Colonic mucosa (tissue), 4 donors: ENCODE measurements around the gene ETV6. TPM values are rescaled to one million over a fixed set of nuclear protein-coding genes. Genes with fewer than 3 reads are reported as not detected.

Experiments used
- DNase-seq: peaks from one replicate; pipeline ENCODE4 v3.0.0-alpha.2; 2020
- H3K27ac ChIP-seq: fragments of 200-600 bp; one replicate; pipeline ENCODE4 v1.8.0; 2021
- H3K27me3 ChIP-seq: fragments of 200-600 bp; one replicate; pipeline ENCODE4 v1.8.0; 2021
- H3K36me3 ChIP-seq: fragments of 200-600 bp; one replicate; pipeline ENCODE4 v1.8.0; 2021
- H3K4me1 ChIP-seq: fragments of 200-600 bp; one replicate; pipeline ENCODE4 v1.8.0; 2021; ENCODE audit warnings: mild to moderate bottlenecking
- H3K4me3 ChIP-seq: fragments of 200-600 bp; one replicate; pipeline ENCODE4 v1.8.0; 2021
- H3K9ac ChIP-seq, 2 donors: one replicate each; pipeline ENCODE4 v1.7.0; 2013; ENCODE audit warnings: control low read depth in 2 of 2, low read depth in 2 of 2, low read length in 2 of 2
- H3K9me3 ChIP-seq: fragments of 200-600 bp; one replicate; pipeline ENCODE4 v1.8.0; 2021
- intact Hi-C: fragments of 100-400 bp; cut with DNase I; formaldehyde crosslinking; loops from one replicate; pipeline ENCODE4 v1.14.1; 2022
- total RNA-seq, 2 donors: library from RNA; stranded (reverse); fragmentation: NEBNext Ultra II Directional in 1 of 2; extraction: Animal tissue kit (Norgen Biotek cat#: 25700) in 1 of 2; gene quantifications; one replicate each; pipeline ENCODE4 v1.2.1, GENCODE V29; 2021
- TF ChIP-seq, protein P1 (sequence below): fragments of 200-600 bp; IDR thresholded peaks from one replicate; pipeline ENCODE4 v1.8.0; 2022; ENCODE audit warnings: antibody characterized with exemption, mild to moderate bottlenecking
- donor health status: healthy.
- donor health status: DM: no; HTN: no; CAD: no.
- donor health status: DM: no; HTN: no; CAD: no.

The ETV6 gene
- total RNA-seq, 2 donors from 2014 or later, result 49.2 to 73.1 TPM

DNA sequence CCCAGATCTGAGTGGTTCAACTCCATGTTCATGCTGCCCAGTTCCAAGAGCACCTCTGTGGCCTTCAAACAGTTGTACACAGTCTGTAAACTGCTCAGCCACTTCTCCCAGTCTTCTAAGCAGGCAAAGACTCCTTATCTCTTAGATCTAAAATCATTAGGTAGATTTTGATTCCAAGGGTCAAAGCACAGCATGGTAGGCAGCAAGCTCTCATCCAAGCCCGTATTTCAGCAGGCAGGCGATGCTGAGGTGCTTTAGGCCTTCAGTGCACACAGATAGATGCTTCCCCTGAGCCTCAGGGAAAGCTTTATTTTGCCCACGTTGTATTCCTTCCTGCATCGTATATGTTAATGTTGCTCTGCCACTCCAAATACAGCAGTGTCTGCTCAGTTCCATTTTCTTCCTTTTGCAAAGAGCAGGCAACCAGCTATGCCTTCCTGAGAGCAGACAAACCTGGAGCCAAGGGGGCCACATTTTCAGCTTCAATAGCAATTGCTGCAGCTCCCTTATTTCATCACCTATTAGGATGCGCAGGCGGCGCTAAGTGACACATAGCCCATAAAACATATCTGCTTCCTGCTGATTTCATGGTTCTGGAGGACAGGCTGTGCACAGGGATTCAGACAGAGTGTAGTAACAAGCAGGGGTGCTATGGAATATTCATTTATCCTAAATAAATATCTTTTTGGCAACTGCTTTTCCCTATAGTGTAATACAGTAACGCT is 67.5 kb downstream of the ETV6 start:
- no peak overlapping the region for H3K4me3 ChIP-seq
- peaks cover 7% of the 10 kb centered on the region for H3K4me1 ChIP-seq
- TF ChIP-seq, protein P1, sequence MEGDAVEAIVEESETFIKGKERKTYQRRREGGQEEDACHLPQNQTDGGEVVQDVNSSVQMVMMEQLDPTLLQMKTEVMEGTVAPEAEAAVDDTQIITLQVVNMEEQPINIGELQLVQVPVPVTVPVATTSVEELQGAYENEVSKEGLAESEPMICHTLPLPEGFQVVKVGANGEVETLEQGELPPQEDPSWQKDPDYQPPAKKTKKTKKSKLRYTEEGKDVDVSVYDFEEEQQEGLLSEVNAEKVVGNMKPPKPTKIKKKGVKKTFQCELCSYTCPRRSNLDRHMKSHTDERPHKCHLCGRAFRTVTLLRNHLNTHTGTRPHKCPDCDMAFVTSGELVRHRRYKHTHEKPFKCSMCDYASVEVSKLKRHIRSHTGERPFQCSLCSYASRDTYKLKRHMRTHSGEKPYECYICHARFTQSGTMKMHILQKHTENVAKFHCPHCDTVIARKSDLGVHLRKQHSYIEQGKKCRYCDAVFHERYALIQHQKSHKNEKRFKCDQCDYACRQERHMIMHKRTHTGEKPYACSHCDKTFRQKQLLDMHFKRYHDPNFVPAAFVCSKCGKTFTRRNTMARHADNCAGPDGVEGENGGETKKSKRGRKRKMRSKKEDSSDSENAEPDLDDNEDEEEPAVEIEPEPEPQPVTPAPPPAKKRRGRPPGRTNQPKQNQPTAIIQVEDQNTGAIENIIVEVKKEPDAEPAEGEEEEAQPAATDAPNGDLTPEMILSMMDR, result no peak
- intact Hi-C loops, result no loop called here
- peak overlapping the region in 1 of 2 donors; percentile 30 for H3K9ac ChIP-seq
- DNase-seq, result no peak
- H3K9me3 ChIP-seq, result no peaks in the 10 kb centered on the region
- H3K27ac ChIP-seq, result peak overlapping the region; percentile 2
- no peaks in the 10 kb centered on the region for H3K36me3 ChIP-seq
- H3K27me3 ChIP-seq, result no peaks in the 10 kb centered on the region

DNA sequence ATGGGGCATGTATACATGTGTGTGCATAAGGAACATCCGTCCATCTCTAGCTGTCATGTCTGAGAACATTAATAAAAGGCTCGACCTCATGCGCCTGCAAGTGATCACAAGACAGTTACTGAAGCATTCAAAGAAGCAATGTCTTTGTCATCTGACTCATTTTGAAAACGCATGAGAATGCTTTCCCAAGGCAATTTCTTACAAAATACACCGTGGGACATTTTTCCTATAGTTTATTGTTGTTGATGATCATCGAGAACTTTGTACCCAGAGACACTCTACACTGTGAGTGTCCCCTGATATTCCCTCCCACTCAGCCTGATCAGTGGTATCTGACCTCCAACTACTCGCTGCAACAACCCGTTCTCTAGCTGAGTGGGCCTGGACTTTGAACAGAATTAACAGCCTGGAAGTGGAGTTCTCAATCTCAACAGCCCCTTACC is 68.1 kb downstream of the ETV6 start:
- TF ChIP-seq, protein P1, result no peak

DNA sequence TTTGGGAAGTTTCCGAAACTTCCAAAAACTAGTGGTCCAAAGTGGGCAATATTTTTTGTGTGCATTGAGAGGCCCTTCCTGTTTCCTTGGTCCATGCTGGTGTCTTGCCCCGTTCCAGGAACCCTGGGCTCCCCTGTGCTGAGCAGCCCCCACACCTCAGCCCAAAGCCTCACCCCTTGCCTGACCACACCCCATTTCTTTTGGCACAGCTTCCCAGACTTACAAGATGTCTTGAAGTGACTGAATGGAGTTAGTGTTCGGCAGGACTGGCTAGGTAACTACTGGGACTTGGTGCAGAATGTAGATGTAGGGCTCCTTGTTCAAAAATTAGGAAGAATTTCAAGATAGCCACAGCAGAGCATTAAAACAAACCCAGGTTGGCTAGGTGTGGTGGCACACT is 68.6 kb downstream of the ETV6 start:
- intact Hi-C loops, result no loop called here
- H3K4me1 ChIP-seq, result peaks cover 7% of the 10 kb centered on the region
- TF ChIP-seq, protein P1, result no peak

More for the DNA sequence above, 68.1 kb downstream of the ETV6 start:
- H3K4me3 ChIP-seq, result no peak overlapping the region
- DNase-seq, result no peak
- H3K27me3 ChIP-seq, result no peaks in the 10 kb centered on the region
- peaks cover 7% of the 10 kb centered on the region for H3K4me1 ChIP-seq
- H3K9ac ChIP-seq, result no peak overlapping the region
- no peaks in the 10 kb centered on the region for H3K9me3 ChIP-seq
- H3K27ac ChIP-seq, result peak overlapping the region; percentile 2
- intact Hi-C loops, result no loop called here
- no peaks in the 10 kb centered on the region for H3K36me3 ChIP-seq

DNA sequence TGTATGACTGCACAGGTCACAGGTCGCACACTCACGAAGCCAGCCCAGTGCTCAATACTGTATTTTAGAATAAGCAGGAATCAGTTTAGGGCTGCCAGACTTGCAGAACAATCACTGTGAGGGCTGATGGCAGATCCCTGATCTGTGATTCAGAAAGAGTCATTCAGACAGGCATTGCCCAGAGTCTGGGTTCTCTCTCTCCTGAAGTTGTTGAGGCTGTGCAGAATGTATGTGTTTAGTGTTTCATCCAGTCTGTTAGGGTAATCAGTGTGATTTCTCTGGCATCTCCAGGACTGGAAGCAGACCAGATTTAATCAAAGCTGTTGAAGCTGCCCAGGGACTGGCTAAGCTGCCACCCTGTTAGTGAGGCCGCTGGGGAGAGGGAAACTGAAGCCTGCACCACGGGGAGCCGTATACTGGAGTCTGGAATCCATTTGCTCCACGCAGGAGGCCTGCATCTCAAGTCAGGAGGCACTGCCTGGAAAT is 69.3 kb downstream of the ETV6 start:
- H3K9ac ChIP-seq, result no peak overlapping the region
- peaks cover 7% of the 10 kb centered on the region for H3K4me1 ChIP-seq
- H3K27me3 ChIP-seq, result no peaks in the 10 kb centered on the region
- TF ChIP-seq, protein P1, result no peak
- no peak for DNase-seq
- no peaks in the 10 kb centered on the region for H3K36me3 ChIP-seq
- no peaks in the 10 kb centered on the region for H3K9me3 ChIP-seq
- H3K27ac ChIP-seq, result peak overlapping the region; percentile 29
- intact Hi-C loops, result no loop called here
- H3K4me3 ChIP-seq, result no peak overlapping the region

More for the DNA sequence above, 68.6 kb downstream of the ETV6 start:
- Histone ChIP-seq H3K27me3 (no peaks in the 10 kb centered on the region), H3K9me3 (no peaks in the 10 kb centered on the region), H3K4me3 (no peak overlapping the region), H3K27ac (no peak overlapping the region), H3K36me3 (no peaks in the 10 kb centered on the region), H3K9ac (no peak overlapping the region)
- peak; percentile 77 for DNase-seq

DNA sequence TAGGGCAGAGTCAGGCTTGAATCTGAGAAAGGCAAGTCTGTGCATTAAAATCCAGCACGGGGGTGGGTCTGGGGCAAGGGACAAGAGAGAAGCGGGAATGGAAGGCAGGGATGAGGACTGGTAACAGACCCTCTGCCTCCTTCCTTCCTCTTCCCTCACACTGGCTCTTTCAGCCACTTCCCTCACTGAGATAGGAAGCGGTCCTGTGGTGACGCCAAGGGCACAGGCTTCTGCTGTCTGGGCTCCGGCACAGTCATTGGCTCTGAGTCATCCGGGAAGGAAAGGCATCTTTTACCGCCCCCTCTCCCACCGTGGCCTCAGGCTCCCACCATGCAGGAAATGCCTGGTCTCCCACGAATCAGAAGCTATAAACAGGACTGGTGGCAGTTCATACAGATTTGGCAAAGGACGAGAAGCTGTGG is 70.2 kb downstream of the ETV6 start:
- no peak overlapping the region for H3K4me3 ChIP-seq
- TF ChIP-seq, protein P1, result no peak
- intact Hi-C loops, result no loop called here
- peak overlapping the region; percentile 29 for H3K27ac ChIP-seq
- H3K4me1 ChIP-seq, result peaks cover 7% of the 10 kb centered on the region
- no peaks in the 10 kb centered on the region for H3K36me3 ChIP-seq
- no peaks in the 10 kb centered on the region for H3K27me3 ChIP-seq
- H3K9ac ChIP-seq, result no peak overlapping the region
- no peak for DNase-seq
- no peaks in the 10 kb centered on the region for H3K9me3 ChIP-seq
